ENCODE results near the gene CC2D1B.

- TF ChIP-seq TAF1 (IDR thresholded peaks at IDR 0.05; ENCODE audit: low read depth) (no peak), CTCF (IDR thresholded peaks at IDR 0.05; ENCODE audit: poor library complexity, severe bottlenecking) (no peak), EZH2 (IDR thresholded peaks at IDR 0.05; ENCODE audit: borderline replicate concordance, insufficient read depth, low read length, poor library complexity, severe bottlenecking) (no peak), POLR2AphosphoS5 (IDR thresholded peaks at IDR 0.05) (no peak), SMC3 (conservative IDR thresholded peaks at IDR 0.05; ENCODE audit: poor library complexity) (no peak)
Measured at GRCh38 chr1:52355847-52356505, 10.0 kb downstream of the CC2D1B start.

Data from neural cell (in vitro differentiated cells).